GM19372 (cell line): Measurements from ENCODE around the gene KRTCAP3.
A peak's percentile ranks its signal among the peaks of the same experiment; 100 is the strongest.

Source experiments
- ATAC-seq: cut with Tn5 transposase; IDR thresholded peaks from one replicate; pipeline ENCODE4 v1.9.1; 2021; ENCODE audit warnings: mild to moderate bottlenecking, low read depth, moderate library complexity; ENCODE audit not compliant: unreplicated experiment

Gene KRTCAP3

GRCh38 chr2:27435628-27436027 lies 6.6 kb upstream of the KRTCAP3 start:
- ATAC-seq, result no peak

GRCh38 chr2:27441226-27441926 lies 805 bp upstream of the KRTCAP3 start:
- no peak for ATAC-seq

- no peak for ATAC-seq
Measured at GRCh38 chr2:27442920-27443282, 720 bp downstream of the KRTCAP3 start.

GRCh38 chr2:27445155-27445554 lies 3.0 kb downstream of the KRTCAP3 start:
- ATAC-seq, result no peak

GRCh38 chr2:27445615-27446014 lies 3.4 kb downstream of the KRTCAP3 start:
- no peak for ATAC-seq

GRCh38 chr2:27446057-27446456 lies 3.9 kb downstream of the KRTCAP3 start:
- ATAC-seq, result no peak

GRCh38 chr2:27448381-27448780 lies 6.2 kb downstream of the KRTCAP3 start:
- no peak for ATAC-seq

GRCh38 chr2:27451095-27451494 lies 8.9 kb downstream of the KRTCAP3 start:
- no peak for ATAC-seq

GRCh38 chr2:27453968-27454367 lies 11.8 kb downstream of the KRTCAP3 start:
- no peak for ATAC-seq

GRCh38 chr2:27461118-27461517 lies 18.9 kb downstream of the KRTCAP3 start:
- no peak for ATAC-seq

GRCh38 chr2:27464443-27464842 lies 22.3 kb downstream of the KRTCAP3 start:
- ATAC-seq, result no peak

- no peak for ATAC-seq
Measured at GRCh38 chr2:27471961-27472360, 29.8 kb downstream of the KRTCAP3 start.

GRCh38 chr2:27485496-27485895 lies 43.3 kb downstream of the KRTCAP3 start:
- no peak for ATAC-seq

GRCh38 chr2:27489118-27489497 lies 46.9 kb downstream of the KRTCAP3 start:
- ATAC-seq, result no peak

GRCh38 chr2:27489498-27490397 lies 47.6 kb downstream of the KRTCAP3 start, which contains the start of gene IFT172:
TSS of gene IFT172 (minus strand) at chr2:27489743. CDS start at chr2:27489653, 90 bp downstream.
- ATAC-seq, result peak; percentile 95

GRCh38 chr2:27492557-27492956 lies 50.4 kb downstream of the KRTCAP3 start:
- no peak for ATAC-seq

- no peak for ATAC-seq
Measured at GRCh38 chr2:27493948-27494283, 51.7 kb downstream of the KRTCAP3 start.
